ENCODE data around the gene SPACA9.

SPACA9 gene

GRCh38 chr9:132846109-132846917, 32.4 kb upstream of the SPACA9 start:
- H3K4me1 ChIP-seq (ENCODE audit: control insufficient read depth in 1 of 2, insufficient read depth in 2 of 2, low read length in 2 of 2): no peaks in the 10 kb centered on the region
- H2BK12ac ChIP-seq (ENCODE audit: low read length): no peak overlapping the region
- H3K18ac ChIP-seq (ENCODE audit: low read length): no peak overlapping the region
- no peak overlapping the region for H2AK5ac ChIP-seq (ENCODE audit: low read length)
- H4K91ac ChIP-seq (ENCODE audit: low read depth, low read length): no peak overlapping the region
- no peak overlapping the region for H3K9ac ChIP-seq (ENCODE audit: low read length)
- H3K14ac ChIP-seq (ENCODE audit: low read length): no peak overlapping the region
- H3K27me3 ChIP-seq (ENCODE audit: insufficient read depth, low read length): no peaks in the 10 kb centered on the region
- no peak overlapping the region for H3K23ac ChIP-seq (ENCODE audit: low read length)
- H2AFZ ChIP-seq (ENCODE audit: insufficient read depth, low read length, poor library complexity): no peak overlapping the region
- H3K9me3 ChIP-seq (ENCODE audit: insufficient read depth, low read depth, low read length): no peaks in the 10 kb centered on the region
- no peak overlapping the region for H4K8ac ChIP-seq (ENCODE audit: low read depth, low read length)
- no peaks in the 10 kb centered on the region for H3K36me3 ChIP-seq (ENCODE audit: control insufficient read depth in 1 of 2, insufficient read depth in 2 of 2, low read length in 2 of 2)
- no CpG with 5 or more reads among the region's 12 CpGs for WGBS (ENCODE audit: extremely low coverage, insufficient coverage, insufficient read length)
- H3K79me2 ChIP-seq (ENCODE audit: control insufficient read depth, insufficient read depth, low read length, poor library complexity): no peaks in the 10 kb centered on the region
- no peak overlapping the region for H4K12ac ChIP-seq (ENCODE audit: low read depth, low read length)
- no peak overlapping the region for H2BK120ac ChIP-seq (ENCODE audit: insufficient read depth, low read length, poor library complexity)
- H3K4me2 ChIP-seq (ENCODE audit: low read length): no peak overlapping the region
- H3K79me1 ChIP-seq (ENCODE audit: low read length): no peaks in the 10 kb centered on the region
- H3K27ac ChIP-seq (ENCODE audit: low read depth, low read length): no peak overlapping the region
- no peak overlapping the region for H2BK5ac ChIP-seq (ENCODE audit: low read depth, low read length, poor library complexity)
- no peak overlapping the region for H3K4me3 ChIP-seq (ENCODE audit: low read depth, low read length)
- DNase-seq: no peak
- H3K4ac ChIP-seq (ENCODE audit: low read depth, low read length): no peak overlapping the region

- H3K36me3 ChIP-seq (ENCODE audit: control insufficient read depth in 1 of 2, insufficient read depth in 2 of 2, low read length in 2 of 2): no peaks in the 10 kb centered on the region
- H2BK12ac ChIP-seq (ENCODE audit: low read length): no peak overlapping the region
- no peak overlapping the region for H3K14ac ChIP-seq (ENCODE audit: low read length)
- no peak overlapping the region for H4K12ac ChIP-seq (ENCODE audit: low read depth, low read length)
- H3K27me3 ChIP-seq (ENCODE audit: insufficient read depth, low read length): no peaks in the 10 kb centered on the region
- no peaks in the 10 kb centered on the region for H3K4me1 ChIP-seq (ENCODE audit: control insufficient read depth in 1 of 2, insufficient read depth in 2 of 2, low read length in 2 of 2)
- H3K79me1 ChIP-seq (ENCODE audit: low read length): no peaks in the 10 kb centered on the region
- no peak overlapping the region for H2BK5ac ChIP-seq (ENCODE audit: low read depth, low read length, poor library complexity)
- H3K79me2 ChIP-seq (ENCODE audit: control insufficient read depth, insufficient read depth, low read length, poor library complexity): no peaks in the 10 kb centered on the region
- H2BK120ac ChIP-seq (ENCODE audit: insufficient read depth, low read length, poor library complexity): no peak overlapping the region
- H3K27ac ChIP-seq (ENCODE audit: low read depth, low read length): no peak overlapping the region
- no CpG with 5 or more reads among the region's 15 CpGs for WGBS (ENCODE audit: extremely low coverage, insufficient coverage, insufficient read length)
- no peak overlapping the region for H2AK5ac ChIP-seq (ENCODE audit: low read length)
- no peak overlapping the region for H3K18ac ChIP-seq (ENCODE audit: low read length)
- no peak overlapping the region for H3K23ac ChIP-seq (ENCODE audit: low read length)
- no peak overlapping the region for H2AFZ ChIP-seq (ENCODE audit: insufficient read depth, low read length, poor library complexity)
- no peaks in the 10 kb centered on the region for H3K9me3 ChIP-seq (ENCODE audit: insufficient read depth, low read depth, low read length)
- H3K4me3 ChIP-seq (ENCODE audit: low read depth, low read length): peak overlapping the region; percentile 10
- no peak overlapping the region for H4K8ac ChIP-seq (ENCODE audit: low read depth, low read length)
- DNase-seq: no peak
- no peak overlapping the region for H3K9ac ChIP-seq (ENCODE audit: low read length)
- H3K4ac ChIP-seq (ENCODE audit: low read depth, low read length): no peak overlapping the region
- H3K4me2 ChIP-seq (ENCODE audit: low read length): no peak overlapping the region
- no peak overlapping the region for H4K91ac ChIP-seq (ENCODE audit: low read depth, low read length)
These were observed 31.7 kb upstream of the SPACA9 start for GRCh38 chr9:132846918-132847515.

- WGBS (ENCODE audit: extremely low coverage, insufficient coverage, insufficient read length): no CpG with 5 or more reads among the region's 12 CpGs
These were observed 29.5 kb upstream of the SPACA9 start for GRCh38 chr9:132849185-132849706.

GRCh38 chr9:132853482-132853881, 25.2 kb upstream of the SPACA9 start:
- no peaks in the 10 kb centered on the region for H3K79me1 ChIP-seq (ENCODE audit: low read length)
- no peaks in the 10 kb centered on the region for H3K79me2 ChIP-seq (ENCODE audit: control insufficient read depth, insufficient read depth, low read length, poor library complexity)
- H3K9me3 ChIP-seq (ENCODE audit: insufficient read depth, low read depth, low read length): no peaks in the 10 kb centered on the region
- H3K18ac ChIP-seq (ENCODE audit: low read length): no peak overlapping the region
- no peak for DNase-seq
- no peaks in the 10 kb centered on the region for H3K27me3 ChIP-seq (ENCODE audit: insufficient read depth, low read length)
- no peak overlapping the region for H3K27ac ChIP-seq (ENCODE audit: low read depth, low read length)
- no peak overlapping the region for H3K9ac ChIP-seq (ENCODE audit: low read length)
- no peaks in the 10 kb centered on the region for H3K36me3 ChIP-seq (ENCODE audit: control insufficient read depth in 1 of 2, insufficient read depth in 2 of 2, low read length in 2 of 2)
- H4K91ac ChIP-seq (ENCODE audit: low read depth, low read length): no peak overlapping the region
- no peak overlapping the region for H3K23ac ChIP-seq (ENCODE audit: low read length)
- H2BK12ac ChIP-seq (ENCODE audit: low read length): no peak overlapping the region
- H2AFZ ChIP-seq (ENCODE audit: insufficient read depth, low read length, poor library complexity): no peak overlapping the region
- H2AK5ac ChIP-seq (ENCODE audit: low read length): no peak overlapping the region
- H2BK120ac ChIP-seq (ENCODE audit: insufficient read depth, low read length, poor library complexity): no peak overlapping the region
- WGBS (ENCODE audit: extremely low coverage, insufficient coverage, insufficient read length): no CpG with 5 or more reads among the region's 4 CpGs
- no peak overlapping the region for H3K4me2 ChIP-seq (ENCODE audit: low read length)
- H2BK5ac ChIP-seq (ENCODE audit: low read depth, low read length, poor library complexity): no peak overlapping the region
- H3K4me3 ChIP-seq (ENCODE audit: low read depth, low read length): no peak overlapping the region
- no peak overlapping the region for H4K8ac ChIP-seq (ENCODE audit: low read depth, low read length)
- no peak overlapping the region for H3K14ac ChIP-seq (ENCODE audit: low read length)
- no peak overlapping the region for H3K4ac ChIP-seq (ENCODE audit: low read depth, low read length)
- H4K12ac ChIP-seq (ENCODE audit: low read depth, low read length): no peak overlapping the region
- no peaks in the 10 kb centered on the region for H3K4me1 ChIP-seq (ENCODE audit: control insufficient read depth in 1 of 2, insufficient read depth in 2 of 2, low read length in 2 of 2)

More at GRCh38 chr9:132849185-132849706, 29.5 kb upstream of the SPACA9 start:
- no peak overlapping the region for H3K4ac ChIP-seq (ENCODE audit: low read depth, low read length)
- H3K9me3 ChIP-seq (ENCODE audit: insufficient read depth, low read depth, low read length): no peaks in the 10 kb centered on the region
- H4K8ac ChIP-seq (ENCODE audit: low read depth, low read length): no peak overlapping the region
- H3K23ac ChIP-seq (ENCODE audit: low read length): no peak overlapping the region
- H3K14ac ChIP-seq (ENCODE audit: low read length): no peak overlapping the region
- no peak overlapping the region for H2BK5ac ChIP-seq (ENCODE audit: low read depth, low read length, poor library complexity)
- H2BK12ac ChIP-seq (ENCODE audit: low read length): no peak overlapping the region
- no peaks in the 10 kb centered on the region for H3K4me1 ChIP-seq (ENCODE audit: control insufficient read depth in 1 of 2, insufficient read depth in 2 of 2, low read length in 2 of 2)
- no peak overlapping the region for H3K4me3 ChIP-seq (ENCODE audit: low read depth, low read length)
- no peak overlapping the region for H4K12ac ChIP-seq (ENCODE audit: low read depth, low read length)
- no peaks in the 10 kb centered on the region for H3K79me2 ChIP-seq (ENCODE audit: control insufficient read depth, insufficient read depth, low read length, poor library complexity)
- H3K9ac ChIP-seq (ENCODE audit: low read length): no peak overlapping the region
- H2AFZ ChIP-seq (ENCODE audit: insufficient read depth, low read length, poor library complexity): no peak overlapping the region
- H2BK120ac ChIP-seq (ENCODE audit: insufficient read depth, low read length, poor library complexity): no peak overlapping the region
- no peak overlapping the region for H3K4me2 ChIP-seq (ENCODE audit: low read length)
- H3K79me1 ChIP-seq (ENCODE audit: low read length): no peaks in the 10 kb centered on the region
- no peak overlapping the region for H2AK5ac ChIP-seq (ENCODE audit: low read length)
- no peaks in the 10 kb centered on the region for H3K36me3 ChIP-seq (ENCODE audit: control insufficient read depth in 1 of 2, insufficient read depth in 2 of 2, low read length in 2 of 2)
- H3K27ac ChIP-seq (ENCODE audit: low read depth, low read length): no peak overlapping the region
- H3K18ac ChIP-seq (ENCODE audit: low read length): no peak overlapping the region
- DNase-seq: no peak
- no peaks in the 10 kb centered on the region for H3K27me3 ChIP-seq (ENCODE audit: insufficient read depth, low read length)
- H4K91ac ChIP-seq (ENCODE audit: low read depth, low read length): no peak overlapping the region
